H9 (cell line): ENCODE measurements around the gene NBEA. TPM values are rescaled to one million over a fixed set of nuclear protein-coding genes. Genes with fewer than 3 reads are reported as not detected.

Experiments used
- DNase-seq: peaks from one replicate; pipeline ENCODE4 v3.0.0-alpha.2; 2017
- H2AFZ ChIP-seq: one replicate; pipeline ENCODE4 v1.6.1; 2013; ENCODE audit warnings: mild to moderate bottlenecking, low read length, control low read depth, moderate library complexity
- H2AK5ac ChIP-seq: 2 replicates; pipeline ENCODE4 v1.6.1; 2013; ENCODE audit warnings: low read length, control low read depth, mixed read lengths; ENCODE audit not compliant: insufficient read length
- H2BK120ac ChIP-seq: one replicate; pipeline ENCODE4 v1.6.1; 2013; ENCODE audit warnings: low read depth, mild to moderate bottlenecking, low read length, control low read depth, inconsistent platforms; ENCODE audit not compliant: poor library complexity, severe bottlenecking
- H2BK12ac ChIP-seq: 2 replicates; pipeline ENCODE4 v1.6.1; 2013; ENCODE audit warnings: low read length, control low read depth, mixed read lengths, low read depth; ENCODE audit not compliant: insufficient read length
- H2BK15ac ChIP-seq: 2 replicates; pipeline ENCODE4 v1.6.1; 2013; ENCODE audit warnings: low read depth, low read length, control low read depth
- H2BK20ac ChIP-seq: one replicate; pipeline ENCODE4 v1.6.1; 2013; ENCODE audit warnings: low read depth, mild to moderate bottlenecking, low read length, control low read depth, inconsistent platforms; ENCODE audit not compliant: poor library complexity, severe bottlenecking
- H2BK5ac ChIP-seq: 2 replicates; pipeline ENCODE4 v1.6.1; 2013; ENCODE audit warnings: low read length, control low read depth, mixed read lengths; ENCODE audit not compliant: insufficient read length
- H3K14ac ChIP-seq: 2 replicates; pipeline ENCODE4 v1.6.1; 2013; ENCODE audit warnings: low read length, control low read depth; ENCODE audit not compliant: insufficient read depth
- H3K18ac ChIP-seq: 2 replicates; pipeline ENCODE4 v1.6.1; 2013; ENCODE audit warnings: low read depth, mild to moderate bottlenecking, mixed read lengths, low read length, control low read depth; ENCODE audit not compliant: insufficient read length
- H3K23ac ChIP-seq: 2 replicates; pipeline ENCODE4 v1.6.1; 2013; ENCODE audit warnings: low read length, control low read depth, mixed read lengths, low read depth; ENCODE audit not compliant: insufficient read length
- H3K23me2 ChIP-seq: 2 replicates; pipeline ENCODE4 v1.6.1; 2013; ENCODE audit warnings: low read depth, mild to moderate bottlenecking, mixed read lengths, low read length, control low read depth; ENCODE audit not compliant: insufficient read length, poor library complexity, severe bottlenecking
- H3K27ac ChIP-seq: 2 replicates; pipeline ENCODE4 v1.5.1; 2013; ENCODE audit warnings: low read length, control low read depth, mixed read lengths, low read depth; ENCODE audit not compliant: insufficient read length
- H3K27me3 ChIP-seq: 2 replicates; pipeline ENCODE4 v1.6.1; 2013; ENCODE audit warnings: low read length, control low read depth, inconsistent platforms; ENCODE audit not compliant: insufficient read depth
- H3K4ac ChIP-seq: 2 replicates; pipeline ENCODE4 v1.6.1; 2013; ENCODE audit warnings: low read depth, mild to moderate bottlenecking, control low read depth, inconsistent platforms, low read length, moderate library complexity
- H3K4me1 ChIP-seq: 2 replicates; pipeline ENCODE4 v1.6.1; 2013; ENCODE audit warnings: low read length, control low read depth, inconsistent platforms; ENCODE audit not compliant: insufficient read depth
- H3K4me2 ChIP-seq: 2 replicates; pipeline ENCODE4 v1.6.1; 2013; ENCODE audit warnings: low read length, control low read depth, mixed read lengths; ENCODE audit not compliant: insufficient read length, insufficient read depth
- H3K56ac ChIP-seq: 2 replicates; pipeline ENCODE4 v1.6.1; 2013; ENCODE audit warnings: low read depth, mild to moderate bottlenecking, mixed read lengths, low read length, control low read depth; ENCODE audit not compliant: insufficient read length
- H3K79me1 ChIP-seq: 2 replicates; pipeline ENCODE4 v1.6.1; 2013; ENCODE audit warnings: low read depth, mild to moderate bottlenecking, moderate library complexity, low read length, control low read depth, inconsistent platforms; ENCODE audit not compliant: insufficient read depth, poor library complexity, severe bottlenecking
- H3K79me2 ChIP-seq: 2 replicates; pipeline ENCODE4 v1.6.1; 2013; ENCODE audit warnings: low read length, control low read depth, inconsistent platforms; ENCODE audit not compliant: insufficient read depth
- H3K9ac ChIP-seq: 2 replicates; pipeline ENCODE4 v1.6.1; 2013; ENCODE audit warnings: low read length, control low read depth, mixed read lengths; ENCODE audit not compliant: insufficient read length; ENCODE audit errors: extremely low read depth
- H3K9me3 ChIP-seq: one replicate; pipeline ENCODE4 v1.6.1; 2013; ENCODE audit warnings: low read depth, low read length, inconsistent platforms; ENCODE audit not compliant: control insufficient read depth
- H3T11ph ChIP-seq: one replicate; pipeline ENCODE4 v1.6.1; 2013; ENCODE audit warnings: mild to moderate bottlenecking, low read length, control low read depth, inconsistent platforms
- H4K20me1 ChIP-seq: one replicate; pipeline ENCODE4 v1.6.1; 2013; ENCODE audit not compliant: control insufficient read depth, insufficient read length, insufficient read depth
- H4K5ac ChIP-seq: 2 replicates; pipeline ENCODE4 v1.6.1; 2013; ENCODE audit warnings: low read depth, mild to moderate bottlenecking, mixed read lengths, low read length, control low read depth; ENCODE audit not compliant: insufficient read length
- H4K8ac ChIP-seq: replicated peaks from 2 replicates; pipeline ENCODE4 v1.6.1; 2013; ENCODE audit warnings: low read length, control low read depth, mixed read lengths, low read depth; ENCODE audit not compliant: insufficient read length
- H4K91ac ChIP-seq: 2 replicates; pipeline ENCODE4 v1.6.1; 2013; ENCODE audit warnings: low read depth, mild to moderate bottlenecking, moderate library complexity, mixed read lengths, low read length, control low read depth; ENCODE audit not compliant: insufficient read length
- H3K27ac Mint-ChIP-seq, 3 experiments: 2 replicates in 2 of 3; 3 replicates in 1 of 3; pipeline ENCODE4 v1.8.0; 2020 to 2021; ENCODE audit warnings: mixed read lengths in 3 of 3, mild to moderate bottlenecking in 1 of 3, moderate library complexity in 1 of 3
- H3K27me3 Mint-ChIP-seq: 2 replicates; pipeline ENCODE4 v1.8.0; 2021; ENCODE audit warnings: low read depth, mild to moderate bottlenecking, moderate library complexity, mixed read lengths
- H3K36me3 Mint-ChIP-seq, 3 experiments: 2 replicates in 2 of 3; 3 replicates in 1 of 3; pipeline ENCODE4 v1.8.0; 2020 to 2021; ENCODE audit warnings: low read depth in 3 of 3, mixed read lengths in 3 of 3; ENCODE audit not compliant: insufficient read depth in 1 of 3
- H3K4me1 Mint-ChIP-seq, 2 experiments: 2 replicates each; pipeline ENCODE4 v1.8.0; 2020; ENCODE audit warnings: mixed read lengths in 2 of 2
- H3K4me3 Mint-ChIP-seq, 2 experiments: 2 replicates in 1 of 2; 3 replicates in 1 of 2; pipeline ENCODE4 v1.8.0; 2020 to 2021; ENCODE audit warnings: mild to moderate bottlenecking in 2 of 2, mixed read lengths in 2 of 2, moderate library complexity in 1 of 2
- H3K9me3 Mint-ChIP-seq, 2 experiments: 2 replicates in 1 of 2; 3 replicates in 1 of 2; pipeline ENCODE4 v1.8.0; 2020; ENCODE audit warnings: mild to moderate bottlenecking in 2 of 2, mixed read lengths in 2 of 2, moderate library complexity in 1 of 2
- CTCF ChIP-seq: fragments of 200-600 bp; sonication (generic); conservative IDR thresholded peaks from 3 replicates; pipeline ENCODE4 v1.8.0; 2021; ENCODE audit warnings: antibody characterized with exemption, mild to moderate bottlenecking
- WGBS: extraction: QIAGEN DNeasy Blood & Tissue Kit; methylation state at CpG from one replicate; pipeline ENCODE4 v1.1.7; 2013; ENCODE audit warnings: missing lambda C conversion rate, low lambda C conversion rate, mixed read lengths; ENCODE audit not compliant: insufficient read length; ENCODE audit errors: extremely low coverage; 5-methylcytosine and 5-hydroxymethylcytosine counted together
- total RNA-seq: library from RNA; stranded (reverse); gene quantifications from 2 replicates; pipeline ENCODE4 v1.2.1, GENCODE V29; 2021

The NBEA gene
- total RNA-seq, 1 experiment from 2014 or later, result 17.3 TPM

- Mint-ChIP-seq H3K27ac (peak overlapping the region in 1 of 3 experiments; percentile 20; a peak in 1 of 7 replicates), H3K4me3 (no peak overlapping the region), H3K4me1 (peaks cover 23 to 33% of the 10 kb centered on the region in 2 experiments), H3K9me3 (no peaks in the 10 kb centered on the region), H3K36me3 (no peaks in the 10 kb centered on the region), H3K27me3 (no peaks in the 10 kb centered on the region)
- H4K91ac ChIP-seq, result no peak overlapping the region
- no peak overlapping the region for H2BK20ac ChIP-seq
- H3K9me3 ChIP-seq, result no peaks in the 10 kb centered on the region
- H3K18ac ChIP-seq, result no peak overlapping the region
- no peak overlapping the region for H3K14ac ChIP-seq
- DNase-seq, result no peak
- H2BK120ac ChIP-seq, result no peak overlapping the region
- no peaks in the 10 kb centered on the region for H3K23me2 ChIP-seq
- no peaks in the 10 kb centered on the region for H3K79me1 ChIP-seq
- H4K8ac ChIP-seq, result no peak overlapping the region
- H3K27me3 ChIP-seq, result no peaks in the 10 kb centered on the region
- H2BK15ac ChIP-seq, result no peak overlapping the region
- H3K4me2 ChIP-seq, result no peak overlapping the region
- no peak overlapping the region for H3K4ac ChIP-seq
- peak overlapping the region; percentile 33 for H3K56ac ChIP-seq
- no peak overlapping the region for H4K5ac ChIP-seq
- no peak for TF ChIP-seq CTCF
- no peak overlapping the region for H3K27ac ChIP-seq
- H3K23ac ChIP-seq, result no peak overlapping the region
- H2BK5ac ChIP-seq, result no peak overlapping the region
- H3K79me2 ChIP-seq, result no peaks in the 10 kb centered on the region
- no peaks in the 10 kb centered on the region for H4K20me1 ChIP-seq
- WGBS, result no CpG with 5 or more reads among the region's 13 CpGs
- H3K4me1 ChIP-seq, result peaks cover 6% of the 10 kb centered on the region; the same call in 1 of the 2 replicates
- no peak overlapping the region for H3T11ph ChIP-seq
- H2AFZ ChIP-seq, result no peak overlapping the region
- no peak overlapping the region for H3K9ac ChIP-seq
- H2AK5ac ChIP-seq, result no peak overlapping the region
- no peak overlapping the region for H2BK12ac ChIP-seq
Measured at GRCh38 chr13:35699825-35700510, 757.9 kb downstream of the NBEA start.
